ENCODE data around the gene BAAT. TPM values are rescaled to one million over a fixed set of nuclear protein-coding genes. Genes with fewer than 3 reads are reported as not detected.

The BAAT gene
- total and polyA plus RNA-seq, 2 of the 4 experiments (the other 2 are of a cell fraction), result not detected

DNA sequence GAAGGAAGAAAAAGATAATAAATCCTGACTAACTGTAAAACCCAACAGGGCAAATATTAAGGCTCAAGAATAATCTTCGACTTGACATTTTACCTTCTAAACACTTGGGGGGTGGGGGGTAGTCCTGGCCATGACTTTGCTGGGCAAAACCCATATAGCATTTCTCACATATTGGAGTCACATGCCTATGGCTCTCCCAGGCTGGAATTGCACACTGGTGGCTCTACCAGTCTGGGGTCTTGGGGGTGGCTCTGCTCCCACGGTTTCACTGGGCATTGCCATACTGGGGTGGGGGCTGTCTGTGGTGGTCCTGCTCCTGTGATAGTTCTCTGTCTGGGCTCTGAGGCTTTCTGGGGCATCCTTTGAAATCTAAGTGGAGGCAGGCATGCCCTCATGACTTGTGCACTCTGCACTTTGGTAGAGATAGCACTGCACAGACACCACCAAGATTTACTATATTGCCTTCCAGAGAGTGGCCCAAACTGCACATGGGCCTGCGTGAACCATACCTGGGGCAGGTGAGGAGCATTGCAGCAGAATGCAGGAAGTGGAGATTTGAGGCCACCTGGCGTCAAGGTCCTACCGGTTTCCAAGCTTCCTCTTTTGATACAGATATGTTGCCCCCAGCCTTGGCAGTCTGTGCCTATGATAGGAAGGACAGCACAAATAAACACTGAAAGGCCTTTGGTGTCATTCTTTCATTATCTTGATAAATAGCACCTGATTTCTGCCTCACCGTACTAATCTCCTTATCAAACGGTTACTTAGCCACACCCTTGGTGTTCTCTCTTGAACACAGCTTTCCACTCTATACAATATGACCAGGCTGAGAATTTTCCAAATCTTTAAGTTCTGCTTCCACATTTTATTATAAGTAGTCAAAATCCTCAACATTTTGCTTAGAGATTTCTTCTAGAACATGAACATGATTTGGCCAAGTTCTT lies 29.8 kb downstream of the BAAT start:
- no peak for DNase-seq
- Histone ChIP-seq H2AK5ac (ENCODE audit: low read depth, low read length) (no peak overlapping the region), H4K8ac (ENCODE audit: low read depth in 2 of 2, low read length in 2 of 2) (no peak overlapping the region), H2BK120ac (ENCODE audit: low read depth, low read length) (no peak overlapping the region), H3K4ac (ENCODE audit: low read depth, low read length) (no peak overlapping the region), H3K27ac (ENCODE audit: insufficient read depth, low read length) (no peak overlapping the region), H2BK20ac (ENCODE audit: low read depth, low read length) (no peak overlapping the region), H2AFZ (replicated peaks; ENCODE audit: low read length, poor library complexity) (no peak overlapping the region), H3K36me3 (ENCODE audit: control insufficient read depth, insufficient read depth, low read length) (no peaks in the 10 kb centered on the region), H3K9me3 (ENCODE audit: control insufficient read depth, insufficient read depth, low read length) (no peaks in the 10 kb centered on the region), H3K23ac (ENCODE audit: low read depth, low read length) (no peak overlapping the region), H3K9ac (ENCODE audit: low read depth, low read length) (no peak overlapping the region), H4K5ac (ENCODE audit: low read depth, low read length) (no peak overlapping the region), H3K27me3 (ENCODE audit: control insufficient read depth, insufficient read depth, low read length) (no peaks in the 10 kb centered on the region), H2BK15ac (ENCODE audit: low read depth, low read length) (no peak overlapping the region), H3K4me3 (ENCODE audit: insufficient read depth, low read depth, low read length) (no peak overlapping the region), H4K20me1 (ENCODE audit: insufficient read depth, low read length) (no peaks in the 10 kb centered on the region), H3K14ac (replicated peaks; ENCODE audit: low read depth, low read length) (no peak overlapping the region), H3K79me1 (ENCODE audit: low read depth in 1 of 2, low read length in 2 of 2) (no peaks in the 10 kb centered on the region), H3K56ac (ENCODE audit: extremely low read depth, insufficient read depth, low read length) (no peak overlapping the region), H3K4me1 (ENCODE audit: control insufficient read depth, insufficient read depth, low read length) (no peaks in the 10 kb centered on the region), H3K4me2 (ENCODE audit: low read depth, low read length) (no peak overlapping the region), H3K9me1 (ENCODE audit: insufficient read depth, low read length) (no peaks in the 10 kb centered on the region), H3K18ac (ENCODE audit: low read depth, low read length) (no peak overlapping the region), H2AK9ac (replicated peaks; ENCODE audit: low read depth, low read length, poor library complexity) (no peak overlapping the region), H4K91ac (ENCODE audit: insufficient read depth, low read depth, low read length) (no peak overlapping the region), H2BK5ac (ENCODE audit: low read depth, low read length, poor library complexity, severe bottlenecking) (no peak overlapping the region)
- ATAC-seq (ENCODE audit: low read depth), result no peak
- intact Hi-C loops (cut with micrococcal nuclease), result no loop called here
- in situ Hi-C loops (cut with MboI; ENCODE audit: low sequenced_read_pairs), result no loop called here
- WGBS, 2 experiments (ENCODE audit: extremely low coverage in 2 of 2, insufficient read length in 1 of 2), result no CpG with 5 or more reads among the region's 7 CpGs
- CTCF ChIA-PET, result no interaction called here
- TF ChIP-seq, protein P1, sequence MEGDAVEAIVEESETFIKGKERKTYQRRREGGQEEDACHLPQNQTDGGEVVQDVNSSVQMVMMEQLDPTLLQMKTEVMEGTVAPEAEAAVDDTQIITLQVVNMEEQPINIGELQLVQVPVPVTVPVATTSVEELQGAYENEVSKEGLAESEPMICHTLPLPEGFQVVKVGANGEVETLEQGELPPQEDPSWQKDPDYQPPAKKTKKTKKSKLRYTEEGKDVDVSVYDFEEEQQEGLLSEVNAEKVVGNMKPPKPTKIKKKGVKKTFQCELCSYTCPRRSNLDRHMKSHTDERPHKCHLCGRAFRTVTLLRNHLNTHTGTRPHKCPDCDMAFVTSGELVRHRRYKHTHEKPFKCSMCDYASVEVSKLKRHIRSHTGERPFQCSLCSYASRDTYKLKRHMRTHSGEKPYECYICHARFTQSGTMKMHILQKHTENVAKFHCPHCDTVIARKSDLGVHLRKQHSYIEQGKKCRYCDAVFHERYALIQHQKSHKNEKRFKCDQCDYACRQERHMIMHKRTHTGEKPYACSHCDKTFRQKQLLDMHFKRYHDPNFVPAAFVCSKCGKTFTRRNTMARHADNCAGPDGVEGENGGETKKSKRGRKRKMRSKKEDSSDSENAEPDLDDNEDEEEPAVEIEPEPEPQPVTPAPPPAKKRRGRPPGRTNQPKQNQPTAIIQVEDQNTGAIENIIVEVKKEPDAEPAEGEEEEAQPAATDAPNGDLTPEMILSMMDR (conservative IDR thresholded peaks at IDR 0.05; ENCODE audit: low read depth, low read length), result no peak
- TF ChIP-seq POLR2A (IDR thresholded peaks at IDR 0.05; ENCODE audit: low read depth, low read length), result no peak
- TF ChIP-seq CEBPB (IDR thresholded peaks at IDR 0.05; ENCODE audit: low read depth, low read length), result no peak
- TF ChIP-seq MAZ (IDR thresholded peaks at IDR 0.05; ENCODE audit: borderline replicate concordance, low read depth, low read length), result no peak
- no peak for TF ChIP-seq FOS (IDR thresholded peaks at IDR 0.05; ENCODE audit: low read depth, low read length)
- TF ChIP-seq MXI1 (IDR thresholded peaks at IDR 0.05; ENCODE audit: borderline replicate concordance, low read depth, low read length), result no peak
- TF ChIP-seq BHLHE40 (IDR thresholded peaks at IDR 0.05; ENCODE audit: low read depth, low read length), result no peak
- TF ChIP-seq RAD21 (IDR thresholded peaks at IDR 0.05; ENCODE audit: low read length), result no peak
- TF ChIP-seq RFX5 (IDR thresholded peaks at IDR 0.05; ENCODE audit: low read depth, low read length), result no peak
- no peak for TF ChIP-seq RCOR1 (IDR thresholded peaks at IDR 0.05; ENCODE audit: insufficient replicate concordance, low read length)
- dilution Hi-C loops (cut with HindIII; ENCODE audit: low sequenced_read_pairs, unreplicated experiment), result no loop called here
- no TSS peak for BruUV-seq (replicated peaks)
- POLR2A ChIA-PET (ENCODE audit: unreplicated experiment), result no interaction called here

Measured in IMR-90 (cell line).